CD8-positive, alpha-beta memory T cell (primary cell): ENCODE data around the gene OSBPL10. TPM values are rescaled to one million over a fixed set of nuclear protein-coding genes. Genes with fewer than 3 reads are reported as not detected.

ENCODE experiments used
- CTCF ChIA-PET: fragments of 350-600 bp; sonication (Branson Sonifier 250); formaldehyde crosslinking; loops from one replicate; lab custom pipeline; 2021; ENCODE audit warnings: antibody characterized with exemption; lab: Charles Lee
- POLR2A ChIA-PET: fragments of 350-600 bp; sonication (Branson Sonifier 250); formaldehyde crosslinking; loops from one replicate; lab custom pipeline; 2021; ENCODE audit warnings: antibody characterized with exemption; lab: Charles Lee
- DNase-seq, 5 donors: peaks; one replicate each; pipeline versions ENCODE4 v3.0.0 to v3.0.0-alpha.2; 2020 to 2022; ENCODE audit warnings: mixed read lengths in 1 of 5
- H3K27ac ChIP-seq: one replicate; pipeline ENCODE4 v1.7.0; 2013; ENCODE audit warnings: low read depth, mild to moderate bottlenecking, low read length, moderate library complexity
- H3K27me3 ChIP-seq: 2 replicates; pipeline ENCODE4 v1.7.0; 2013; ENCODE audit warnings: low read length, mild to moderate bottlenecking; ENCODE audit not compliant: insufficient read depth, poor library complexity, severe bottlenecking
- H3K36me3 ChIP-seq: 2 replicates; pipeline ENCODE4 v1.7.0; 2013; ENCODE audit warnings: mild to moderate bottlenecking, low read length, moderate library complexity; ENCODE audit not compliant: insufficient read depth
- H3K4me1 ChIP-seq: 2 replicates; pipeline ENCODE4 v1.7.0; 2013; ENCODE audit warnings: mild to moderate bottlenecking, low read length, moderate library complexity; ENCODE audit not compliant: insufficient read depth
- H3K4me3 ChIP-seq: 2 replicates; pipeline ENCODE4 v1.7.0; 2013; ENCODE audit warnings: mild to moderate bottlenecking, low read length
- H3K9me3 ChIP-seq: 2 replicates; pipeline ENCODE4 v1.7.0; 2013; ENCODE audit warnings: mild to moderate bottlenecking, low read length
- H3K27ac Mint-ChIP-seq, 8 donors: one replicate each; pipeline ENCODE4 v1.8.0; 2020 to 2021; ENCODE audit warnings: mixed read lengths in 8 of 8, mild to moderate bottlenecking in 6 of 8, inconsistent platforms in 3 of 8, moderate library complexity in 3 of 8
- H3K27me3 Mint-ChIP-seq, 2 donors: one replicate each; pipeline ENCODE4 v1.8.0; 2020 to 2021; ENCODE audit warnings: mixed read lengths in 2 of 2, mild to moderate bottlenecking in 1 of 2, moderate library complexity in 1 of 2
- H3K36me3 Mint-ChIP-seq, 3 donors: one replicate each; pipeline ENCODE4 v1.8.0; 2020 to 2021; ENCODE audit warnings: mixed read lengths in 3 of 3, inconsistent platforms in 1 of 3, mild to moderate bottlenecking in 1 of 3
- H3K4me1 Mint-ChIP-seq, 3 donors: one replicate each; pipeline ENCODE4 v1.8.0; 2020 to 2021; ENCODE audit warnings: mixed read lengths in 3 of 3, inconsistent platforms in 1 of 3, mild to moderate bottlenecking in 1 of 3
- H3K4me3 Mint-ChIP-seq, 7 donors: one replicate each; pipeline ENCODE4 v1.8.0; 2020 to 2021; ENCODE audit warnings: mixed read lengths in 7 of 7, mild to moderate bottlenecking in 6 of 7, moderate library complexity in 4 of 7, inconsistent platforms in 2 of 7
- H3K9me3 Mint-ChIP-seq, 5 donors: one replicate each; pipeline ENCODE4 v1.8.0; 2020 to 2022; ENCODE audit warnings: mixed read lengths in 5 of 5, mild to moderate bottlenecking in 3 of 5, moderate library complexity in 2 of 5, inconsistent platforms in 1 of 5
- polyA plus RNA-seq: library from polyadenylated mRNA; unstranded; fragments of 300-500 nt; fragmentation: Illumina TruSeq; gene quantifications from one replicate; pipeline ENCODE4 v1.2.3, GENCODE V29; 2021
- total RNA-seq, 2 experiments: library from RNA; stranded (reverse); gene quantifications; one replicate each; pipeline ENCODE4 v1.2.3, GENCODE V29; 2021

The OSBPL10 gene
- total and polyA plus RNA-seq, 3 experiments from 2014 or later, result 0.12 to 3.0 (median 2.6) TPM

- no peaks in the 10 kb centered on the region for H3K4me1 ChIP-seq
- no peaks in the 10 kb centered on the region for H3K36me3 ChIP-seq
- Mint-ChIP-seq H3K4me1 (no peaks in the 10 kb centered on the region), H3K27ac (no peak overlapping the region), H3K36me3 (no peaks in the 10 kb centered on the region), H3K27me3 (peaks cover 14 to 68% of the 10 kb centered on the region in 2 donors), H3K4me3 (no peak overlapping the region), H3K9me3 (no peaks in the 10 kb centered on the region)
- H3K9me3 ChIP-seq, result no peaks in the 10 kb centered on the region
- DNase-seq, result no peak
- no peak overlapping the region for H3K27ac ChIP-seq
- ChIA-PET POLR2A (no interaction called here), CTCF (no interaction called here)
- H3K4me3 ChIP-seq, result no peak overlapping the region
- peaks cover 3% of the 10 kb centered on the region for H3K27me3 ChIP-seq
Measured at GRCh38 chr3:31973837-31974236, 7.2 kb downstream of the OSBPL10 start.

GRCh38 chr3:31973081-31973480 lies 8.0 kb downstream of the OSBPL10 start:
- Mint-ChIP-seq H3K27ac (no peak overlapping the region), H3K36me3 (no peaks in the 10 kb centered on the region), H3K4me1 (no peaks in the 10 kb centered on the region), H3K4me3 (no peak overlapping the region), H3K9me3 (no peaks in the 10 kb centered on the region), H3K27me3 (peaks cover 8 to 62% of the 10 kb centered on the region in 2 donors)
- no peak overlapping the region for H3K4me3 ChIP-seq
- no peak overlapping the region for H3K27ac ChIP-seq
- CTCF ChIA-PET, result no interaction called here
- no peaks in the 10 kb centered on the region for H3K36me3 ChIP-seq
- no peaks in the 10 kb centered on the region for H3K4me1 ChIP-seq
- H3K27me3 ChIP-seq, result peaks cover 3% of the 10 kb centered on the region
- DNase-seq, result no peak
- POLR2A ChIA-PET, result no interaction called here
- no peaks in the 10 kb centered on the region for H3K9me3 ChIP-seq

GRCh38 chr3:31971607-31972006 lies 9.5 kb downstream of the OSBPL10 start:
- H3K36me3 Mint-ChIP-seq, result no peaks in the 10 kb centered on the region
- no peaks in the 10 kb centered on the region for H3K4me1 Mint-ChIP-seq
- no peaks in the 10 kb centered on the region for H3K9me3 Mint-ChIP-seq
- no peak overlapping the region for H3K27ac Mint-ChIP-seq
- POLR2A ChIA-PET, result interaction anchor here (0.6 kb wide), 1 partner anchor 404 kb away, joined by 4 read pairs; no protein-coding TSS in a partner anchor
- DNase-seq, result no peak
- H3K4me3 Mint-ChIP-seq, result no peak overlapping the region
- Histone ChIP-seq H3K36me3 (no peaks in the 10 kb centered on the region), H3K27ac (no peak overlapping the region), H3K4me3 (no peak overlapping the region), H3K27me3 (peaks cover 3% of the 10 kb centered on the region), H3K9me3 (no peaks in the 10 kb centered on the region), H3K4me1 (no peaks in the 10 kb centered on the region)
- peaks cover 2 to 50% of the 10 kb centered on the region in 2 donors for H3K27me3 Mint-ChIP-seq
- CTCF ChIA-PET, result no interaction called here

- POLR2A ChIA-PET, result no interaction called here
- CTCF ChIA-PET, result no interaction called here
Measured at GRCh38 chr3:31968927-31969418, 12.1 kb downstream of the OSBPL10 start.

GRCh38 chr3:31968369-31968926 lies 12.6 kb downstream of the OSBPL10 start:
- ChIA-PET POLR2A (no interaction called here), CTCF (no interaction called here)
- H3K27ac ChIP-seq, result no peak overlapping the region
- peaks cover 10 to 33% of the 10 kb centered on the region in 2 donors for H3K27me3 Mint-ChIP-seq
- H3K9me3 ChIP-seq, result no peaks in the 10 kb centered on the region
- no peak overlapping the region for H3K4me3 ChIP-seq
- H3K4me1 Mint-ChIP-seq, result no peaks in the 10 kb centered on the region
- H3K27me3 ChIP-seq, result no peaks in the 10 kb centered on the region
- no peaks in the 10 kb centered on the region for H3K4me1 ChIP-seq
- no peaks in the 10 kb centered on the region for H3K9me3 Mint-ChIP-seq
- H3K36me3 Mint-ChIP-seq, result no peaks in the 10 kb centered on the region
- DNase-seq, result no peak
- no peak overlapping the region for H3K27ac Mint-ChIP-seq
- no peaks in the 10 kb centered on the region for H3K36me3 ChIP-seq
- H3K4me3 Mint-ChIP-seq, result no peak overlapping the region

More at GRCh38 chr3:31968927-31969418, 12.1 kb downstream of the OSBPL10 start:
- Mint-ChIP-seq H3K4me3 (no peak overlapping the region), H3K36me3 (no peaks in the 10 kb centered on the region), H3K4me1 (no peaks in the 10 kb centered on the region), H3K9me3 (no peaks in the 10 kb centered on the region), H3K27ac (no peak overlapping the region), H3K27me3 (peaks cover 5 to 32% of the 10 kb centered on the region in 2 donors)
- no peak overlapping the region for H3K27ac ChIP-seq
- H3K36me3 ChIP-seq, result no peaks in the 10 kb centered on the region
- H3K4me1 ChIP-seq, result no peaks in the 10 kb centered on the region
- H3K27me3 ChIP-seq, result no peaks in the 10 kb centered on the region
- no peak overlapping the region for H3K4me3 ChIP-seq
- H3K9me3 ChIP-seq, result no peaks in the 10 kb centered on the region
- no peak for DNase-seq

- Mint-ChIP-seq H3K9me3 (no peaks in the 10 kb centered on the region), H3K4me3 (no peak overlapping the region), H3K27me3 (peaks cover 10 to 25% of the 10 kb centered on the region in 2 donors), H3K27ac (no peak overlapping the region), H3K4me1 (no peaks in the 10 kb centered on the region), H3K36me3 (no peaks in the 10 kb centered on the region)
- no peak overlapping the region for H3K4me3 ChIP-seq
- H3K4me1 ChIP-seq, result peaks cover 6% of the 10 kb centered on the region
- no peak overlapping the region for H3K27ac ChIP-seq
- POLR2A ChIA-PET, result no interaction called here
- DNase-seq, result no peak
- no peaks in the 10 kb centered on the region for H3K27me3 ChIP-seq
- no peaks in the 10 kb centered on the region for H3K9me3 ChIP-seq
- H3K36me3 ChIP-seq, result no peaks in the 10 kb centered on the region
- CTCF ChIA-PET, result no interaction called here
Measured at GRCh38 chr3:31967592-31967991, 13.5 kb downstream of the OSBPL10 start.

- no peak overlapping the region for H3K4me3 Mint-ChIP-seq
- Histone ChIP-seq H3K4me1 (peaks cover 8% of the 10 kb centered on the region), H3K4me3 (no peak overlapping the region), H3K27ac (no peak overlapping the region), H3K9me3 (no peaks in the 10 kb centered on the region), H3K36me3 (no peaks in the 10 kb centered on the region), H3K27me3 (no peaks in the 10 kb centered on the region)
- H3K4me1 Mint-ChIP-seq, result no peaks in the 10 kb centered on the region
- ChIA-PET CTCF (no interaction called here), POLR2A (no interaction called here)
- H3K27me3 Mint-ChIP-seq, result peaks cover 10 to 21% of the 10 kb centered on the region in 2 donors
- no peak for DNase-seq
- no peaks in the 10 kb centered on the region for H3K36me3 Mint-ChIP-seq
- no peaks in the 10 kb centered on the region for H3K9me3 Mint-ChIP-seq
- H3K27ac Mint-ChIP-seq, result no peak overlapping the region
Measured at GRCh38 chr3:31966978-31967591, 14.0 kb downstream of the OSBPL10 start.

GRCh38 chr3:31962801-31963205 lies 18.3 kb downstream of the OSBPL10 start:
- DNase-seq, result no peak
- no peaks in the 10 kb centered on the region for H3K4me1 Mint-ChIP-seq
- no peaks in the 10 kb centered on the region for H3K36me3 Mint-ChIP-seq
- H3K9me3 Mint-ChIP-seq, result no peaks in the 10 kb centered on the region
- Histone ChIP-seq H3K27ac (no peak overlapping the region), H3K9me3 (no peaks in the 10 kb centered on the region), H3K27me3 (no peaks in the 10 kb centered on the region), H3K4me3 (no peak overlapping the region), H3K36me3 (no peaks in the 10 kb centered on the region), H3K4me1 (peaks cover 8% of the 10 kb centered on the region)
- H3K27me3 Mint-ChIP-seq, result peaks cover 9 to 31% of the 10 kb centered on the region in 2 donors
- H3K4me3 Mint-ChIP-seq, result no peak overlapping the region
- no peak overlapping the region for H3K27ac Mint-ChIP-seq
- ChIA-PET POLR2A (no interaction called here), CTCF (no interaction called here)
